ENCODE data around the gene FDCSP. TPM values are rescaled to one million over a fixed set of nuclear protein-coding genes. Genes with fewer than 3 reads are reported as not detected.
"Not testable (repeated sequence)": the region's sequence is repeated elsewhere in the genome, so short reads cannot be mapped to it uniquely, and the experiment has no call there.

FDCSP gene
- polyA plus RNA-seq, 1 of the 3 experiments (the other 2 are of a cell fraction), result not detected

GRCh38 chr4:70239884-70240591 lies 14.1 kb downstream of the FDCSP start:
- H3K4me1 ChIP-seq (ENCODE audit: control insufficient read depth in 1 of 2, insufficient read depth in 2 of 2, low read depth in 1 of 2, low read length in 1 of 2), result no peaks in the 10 kb centered on the region
- H3K27me3 ChIP-seq (ENCODE audit: insufficient read depth), result no peaks in the 10 kb centered on the region
- POLR2A ChIA-PET, result no interaction called here
- no peak overlapping the region for H3K4me2 ChIP-seq
- DNase-seq, result no peak
- CTCF ChIA-PET, result no interaction called here
- H3F3A ChIP-seq (replicated peaks; ENCODE audit: insufficient read depth), result no peaks in the 10 kb centered on the region
- H4K20me1 ChIP-seq (ENCODE audit: insufficient read depth), result no peaks in the 10 kb centered on the region
- H2AFZ ChIP-seq (ENCODE audit: low read depth), result no peak overlapping the region
- no peaks in the 10 kb centered on the region for H3K79me2 ChIP-seq (ENCODE audit: insufficient read depth)
- H3K4me3 ChIP-seq (ENCODE audit: low read depth in 2 of 2, low read length in 1 of 2), result no peak overlapping the region
- no peaks in the 10 kb centered on the region for H3K9me3 ChIP-seq
- no peaks in the 10 kb centered on the region for H3K9me2 ChIP-seq
- no peak overlapping the region for H3K9ac ChIP-seq
- 5% methylated on average over 5 of the region's 5 CpGs for WGBS (ENCODE audit: low lambda C conversion rate)
- no peak overlapping the region for H3K27ac ChIP-seq (ENCODE audit: low read depth in 2 of 2, low read length in 1 of 2)
- TF ChIP-seq ZBTB33 (IDR thresholded peaks at IDR 0.05; ENCODE audit: borderline replicate concordance, low read depth) (no peak), CTCF (IDR thresholded peaks at IDR 0.05) (no peak), MAX (IDR thresholded peaks at IDR 0.05; ENCODE audit: low read depth) (no peak), TEAD4 (IDR thresholded peaks at IDR 0.05; ENCODE audit: borderline replicate concordance, insufficient read depth) (no peak), JUND (IDR thresholded peaks at IDR 0.05) (no peak), RCOR1 (IDR thresholded peaks at IDR 0.05; ENCODE audit: low read length) (no peak), ELF1 (IDR thresholded peaks at IDR 0.05) (no peak), SMC3 (IDR thresholded peaks at IDR 0.05; ENCODE audit: low read depth, low read length) (no peak), YY1 (IDR thresholded peaks at IDR 0.05; ENCODE audit: low read depth) (no peak), TAF1 (IDR thresholded peaks at IDR 0.05; ENCODE audit: borderline replicate concordance, low read depth, low read length) (no peak), FOXJ3 (CRISPR knock-in tag; IDR thresholded peaks at IDR 0.05) (no peak), EP300 (IDR thresholded peaks at IDR 0.05; ENCODE audit: borderline replicate concordance in 1 of 2, low read depth in 1 of 2, low read length in 1 of 2) (no peak), GABPA (IDR thresholded peaks at IDR 0.05; ENCODE audit: low read depth) (no peak), GATA2 (CRISPR knock-in tag; IDR thresholded peaks at IDR 0.05) (no peak)
- TF ChIP-seq, protein P1, sequence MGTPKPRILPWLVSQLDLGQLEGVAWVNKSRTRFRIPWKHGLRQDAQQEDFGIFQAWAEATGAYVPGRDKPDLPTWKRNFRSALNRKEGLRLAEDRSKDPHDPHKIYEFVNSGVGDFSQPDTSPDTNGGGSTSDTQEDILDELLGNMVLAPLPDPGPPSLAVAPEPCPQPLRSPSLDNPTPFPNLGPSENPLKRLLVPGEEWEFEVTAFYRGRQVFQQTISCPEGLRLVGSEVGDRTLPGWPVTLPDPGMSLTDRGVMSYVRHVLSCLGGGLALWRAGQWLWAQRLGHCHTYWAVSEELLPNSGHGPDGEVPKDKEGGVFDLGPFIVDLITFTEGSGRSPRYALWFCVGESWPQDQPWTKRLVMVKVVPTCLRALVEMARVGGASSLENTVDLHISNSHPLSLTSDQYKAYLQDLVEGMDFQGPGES (IDR thresholded peaks at IDR 0.05; ENCODE audit: low read depth, low read length), result no peak
- H3K36me3 ChIP-seq (replicated peaks in 1 of 2; ENCODE audit: control insufficient read depth in 1 of 2, insufficient read depth in 2 of 2, low read length in 1 of 2), result no peaks in the 10 kb centered on the region

DNA sequence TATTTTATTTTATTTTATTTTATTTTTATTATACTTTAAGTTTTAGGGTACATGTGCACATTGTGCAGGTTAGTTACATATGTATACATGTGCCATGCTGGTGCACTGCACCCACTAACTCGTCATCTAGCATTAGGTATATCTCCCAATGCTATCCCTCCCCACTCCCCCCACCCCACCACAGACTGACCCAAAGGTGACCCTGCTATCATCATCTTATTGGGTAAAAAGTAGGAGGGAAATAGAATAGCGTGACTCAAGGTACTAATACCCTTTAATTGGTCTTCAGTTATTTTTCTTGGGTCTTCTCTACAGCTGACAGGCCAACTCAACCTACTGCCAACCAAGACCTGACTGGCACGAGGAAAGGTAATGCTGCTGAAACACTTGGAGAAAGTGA lies 16.4 kb downstream of the FDCSP start, which contains the start of gene CSN3:
CSN3 (plus strand) TSS at position 301 of the 400 bp plus-strand sequence. CDS start 2,223 bp downstream, outside the sequence.
- H3K9ac ChIP-seq; DNase-seq; H3K27me3 ChIP-seq (ENCODE audit: insufficient read depth); H3K27ac ChIP-seq (ENCODE audit: low read depth in 2 of 2, low read length in 1 of 2); H3K9me2 ChIP-seq; H2AFZ ChIP-seq (ENCODE audit: low read depth); H3K36me3 ChIP-seq (replicated peaks in 1 of 2; ENCODE audit: control insufficient read depth in 1 of 2, insufficient read depth in 2 of 2, low read length in 1 of 2); H3K79me2 ChIP-seq (ENCODE audit: insufficient read depth); CTCF ChIA-PET; H3K4me3 ChIP-seq (ENCODE audit: low read depth in 2 of 2, low read length in 1 of 2); H3K4me2 ChIP-seq; H3F3A ChIP-seq (replicated peaks; ENCODE audit: insufficient read depth); H3K4me1 ChIP-seq (ENCODE audit: control insufficient read depth in 1 of 2, insufficient read depth in 2 of 2, low read depth in 1 of 2, low read length in 1 of 2); H3K9me3 ChIP-seq; H4K20me1 ChIP-seq (ENCODE audit: insufficient read depth); POLR2A ChIA-PET: not testable (repeated sequence)
- 5% methylated on average over 3 of the region's 3 CpGs for WGBS (ENCODE audit: low lambda C conversion rate)

All from SK-N-SH (cell line).